NCI-H1092 (cell line): ENCODE data around the gene MEGF11.
"Not testable (repeated sequence)": the region's sequence is repeated elsewhere in the genome, so short reads cannot be mapped to it uniquely, and the experiment has no call there.

Experiments
- DNase-seq: peaks from one replicate; lab custom pipeline; 2025; lab: John Stamatoyannopoulos, UW

MEGF11 gene

GRCh38 chr15:66001717-66002426 is 251.7 kb downstream of the MEGF11 start:
- no peak for DNase-seq

GRCh38 chr15:66001042-66001441 is 252.5 kb downstream of the MEGF11 start:
- no peak for DNase-seq

GRCh38 chr15:65998486-65998885 is 255.1 kb downstream of the MEGF11 start:
- DNase-seq: no peak

- no peak for DNase-seq
Observed at GRCh38 chr15:65996901-65997300, 256.6 kb downstream of the MEGF11 start.

- no peak for DNase-seq
Observed at GRCh38 chr15:65994832-65995231, 258.7 kb downstream of the MEGF11 start.

GRCh38 chr15:65993762-65994161 is 259.8 kb downstream of the MEGF11 start:
- DNase-seq: no peak

GRCh38 chr15:65993236-65993635 is 260.3 kb downstream of the MEGF11 start:
- DNase-seq: no peak

- DNase-seq: no peak
Observed at GRCh38 chr15:65991721-65992483, 261.6 kb downstream of the MEGF11 start.

- DNase-seq: no peak
Observed at GRCh38 chr15:65990298-65990981, 263.1 kb downstream of the MEGF11 start.

- DNase-seq: peak; percentile 46
Observed at GRCh38 chr15:65987100-65987499, 266.4 kb downstream of the MEGF11 start.

GRCh38 chr15:65986416-65986815 is 267.1 kb downstream of the MEGF11 start:
- DNase-seq: no peak

GRCh38 chr15:65985387-65985786 is 268.2 kb downstream of the MEGF11 start:
- no peak for DNase-seq

- DNase-seq: no peak
Observed at GRCh38 chr15:65982627-65983322, 270.8 kb downstream of the MEGF11 start.

GRCh38 chr15:65981837-65982626 is 271.5 kb downstream of the MEGF11 start:
- no peak for DNase-seq

GRCh38 chr15:65980824-65981456 is 272.6 kb downstream of the MEGF11 start:
- DNase-seq: no peak

GRCh38 chr15:65979837-65980236 is 273.7 kb downstream of the MEGF11 start:
- no peak for DNase-seq

GRCh38 chr15:65979316-65979715 is 274.2 kb downstream of the MEGF11 start:
- no peak for DNase-seq

- DNase-seq: no peak
Observed at GRCh38 chr15:65978110-65978509, 275.4 kb downstream of the MEGF11 start.

GRCh38 chr15:65976196-65976595 is 277.4 kb downstream of the MEGF11 start:
- not testable (repeated sequence) for DNase-seq

GRCh38 chr15:65971741-65971995 is 281.9 kb downstream of the MEGF11 start:
- no peak for DNase-seq
